ENCODE measurements around the gene SLC25A42. TPM values are rescaled to one million over a fixed set of nuclear protein-coding genes. Genes with fewer than 3 reads are reported as not detected.

Gene SLC25A42
- total and polyA plus RNA-seq, 2 donors (not counting 3 experiments of a cell fraction or from before 2014, with no cell fraction given) = 6.2 to 6.3 TPM

DNA sequence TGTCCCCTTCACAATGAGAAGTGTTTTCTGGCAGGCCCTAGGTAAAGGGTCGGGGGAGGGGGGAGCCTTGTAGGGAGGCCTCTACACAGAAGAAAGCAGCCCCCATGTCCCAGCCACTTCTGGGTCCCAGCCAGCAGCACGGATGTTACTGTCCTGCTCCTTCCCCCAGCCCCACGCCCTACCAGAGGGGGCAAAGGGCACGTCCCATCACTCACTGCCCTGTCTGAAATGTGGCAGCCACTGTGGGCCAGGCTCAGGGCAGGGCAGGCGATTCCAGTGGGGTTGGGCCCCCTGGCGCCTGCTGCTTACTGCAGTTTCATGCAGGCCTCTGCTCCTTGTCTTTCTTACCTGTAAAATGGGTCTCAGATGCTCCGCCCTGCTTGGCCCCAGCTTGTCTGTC lies 6.1 kb upstream of the SLC25A42 start:
- no peaks in the 10 kb centered on the region for H3K9me3 ChIP-seq (replicated peaks; ENCODE audit: control insufficient read depth, insufficient read depth, low read length)
- POLR2A ChIA-PET = no interaction called here
- no peak overlapping the region for H2AFZ ChIP-seq (ENCODE audit: low read depth, low read length)
- DNase-seq (ENCODE audit: low read depth, low spot score) = no peak
- no peaks in the 10 kb centered on the region for H4K20me1 ChIP-seq (replicated peaks; ENCODE audit: control insufficient read depth, extremely low read depth, insufficient read depth, low read length)
- H3K36me3 ChIP-seq (ENCODE audit: control insufficient read depth in 2 of 2, extremely low read depth in 1 of 2, insufficient read depth in 2 of 2, low read length in 2 of 2) = peaks cover 9 to 31% of the 10 kb centered on the region in 2 experiments
- FAIRE-seq = no peak
- TSS peak; percentile 27 for BruUV-seq (replicated peaks)
- H3K4me1 ChIP-seq (ENCODE audit: control insufficient read depth, extremely low read depth, insufficient read depth, low read length) = peaks cover 6% of the 10 kb centered on the region
- H3K27ac ChIP-seq (ENCODE audit: insufficient read depth, low read depth, low read length) = no peak overlapping the region
- CTCF ChIA-PET = no interaction called here
- no peaks in the 10 kb centered on the region for H3K27me3 ChIP-seq (ENCODE audit: control insufficient read depth in 2 of 2, insufficient read depth in 2 of 2, low read length in 2 of 2)
- no peak overlapping the region for H3K4me3 ChIP-seq (replicated peaks in 1 of 3; ENCODE audit: insufficient read depth in 1 of 3, low read depth in 1 of 3, low read length in 3 of 3)
- no peak overlapping the region for H3K9ac ChIP-seq (replicated peaks; ENCODE audit: extremely low read depth, insufficient read depth, low read length)
- intact Hi-C loops (cut with micrococcal nuclease) (no loop called here), dilution Hi-C loops (cut with MboI; ENCODE audit: extremely low pct_ligation_motif_present, low sequenced_read_pairs) (no loop called here)
- no peak overlapping the region for H3K4me2 ChIP-seq (ENCODE audit: insufficient read depth, low read length)
- no peaks in the 10 kb centered on the region for H3K9me1 ChIP-seq (replicated peaks; ENCODE audit: control insufficient read depth, extremely low read depth, insufficient read depth, low read length)
- no peaks in the 10 kb centered on the region for H3K79me2 ChIP-seq (ENCODE audit: control insufficient read depth, insufficient read depth, low read length)
- TF ChIP-seq FOS (IDR thresholded peaks at IDR 0.05; ENCODE audit: borderline replicate concordance, insufficient read depth, low read length) = no peak
- TF ChIP-seq, protein P1, sequence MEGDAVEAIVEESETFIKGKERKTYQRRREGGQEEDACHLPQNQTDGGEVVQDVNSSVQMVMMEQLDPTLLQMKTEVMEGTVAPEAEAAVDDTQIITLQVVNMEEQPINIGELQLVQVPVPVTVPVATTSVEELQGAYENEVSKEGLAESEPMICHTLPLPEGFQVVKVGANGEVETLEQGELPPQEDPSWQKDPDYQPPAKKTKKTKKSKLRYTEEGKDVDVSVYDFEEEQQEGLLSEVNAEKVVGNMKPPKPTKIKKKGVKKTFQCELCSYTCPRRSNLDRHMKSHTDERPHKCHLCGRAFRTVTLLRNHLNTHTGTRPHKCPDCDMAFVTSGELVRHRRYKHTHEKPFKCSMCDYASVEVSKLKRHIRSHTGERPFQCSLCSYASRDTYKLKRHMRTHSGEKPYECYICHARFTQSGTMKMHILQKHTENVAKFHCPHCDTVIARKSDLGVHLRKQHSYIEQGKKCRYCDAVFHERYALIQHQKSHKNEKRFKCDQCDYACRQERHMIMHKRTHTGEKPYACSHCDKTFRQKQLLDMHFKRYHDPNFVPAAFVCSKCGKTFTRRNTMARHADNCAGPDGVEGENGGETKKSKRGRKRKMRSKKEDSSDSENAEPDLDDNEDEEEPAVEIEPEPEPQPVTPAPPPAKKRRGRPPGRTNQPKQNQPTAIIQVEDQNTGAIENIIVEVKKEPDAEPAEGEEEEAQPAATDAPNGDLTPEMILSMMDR (IDR thresholded peaks at IDR 0.05; ENCODE audit: extremely low read depth in 1 of 2, insufficient read depth in 1 of 2, low read depth in 1 of 2, low read length in 2 of 2) = no peak
- no peak for TF ChIP-seq JUN (IDR thresholded peaks at IDR 0.05; ENCODE audit: borderline replicate concordance, insufficient read depth, insufficient read length, low read depth)
- TF ChIP-seq, protein P2, sequence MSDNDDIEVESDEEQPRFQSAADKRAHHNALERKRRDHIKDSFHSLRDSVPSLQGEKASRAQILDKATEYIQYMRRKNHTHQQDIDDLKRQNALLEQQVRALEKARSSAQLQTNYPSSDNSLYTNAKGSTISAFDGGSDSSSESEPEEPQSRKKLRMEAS (IDR thresholded peaks at IDR 0.05; ENCODE audit: insufficient read depth, insufficient read length) = no peak
- TF ChIP-seq GATA2 (IDR thresholded peaks at IDR 0.05; ENCODE audit: insufficient read depth, insufficient read length, low read depth, low read length) = no peak
- TF ChIP-seq MYC (IDR thresholded peaks at IDR 0.05; ENCODE audit: low read depth, low read length) = no peak
- TF ChIP-seq POLR2A (IDR thresholded peaks at IDR 0.05; ENCODE audit: low read depth, low read length) = no peak
